ENCODE results near the gene NBR1.
"Not testable (repeated sequence)": the region's sequence is repeated elsewhere in the genome, so short reads cannot be mapped to it uniquely, and the experiment has no call there.

The NBR1 gene

DNA sequence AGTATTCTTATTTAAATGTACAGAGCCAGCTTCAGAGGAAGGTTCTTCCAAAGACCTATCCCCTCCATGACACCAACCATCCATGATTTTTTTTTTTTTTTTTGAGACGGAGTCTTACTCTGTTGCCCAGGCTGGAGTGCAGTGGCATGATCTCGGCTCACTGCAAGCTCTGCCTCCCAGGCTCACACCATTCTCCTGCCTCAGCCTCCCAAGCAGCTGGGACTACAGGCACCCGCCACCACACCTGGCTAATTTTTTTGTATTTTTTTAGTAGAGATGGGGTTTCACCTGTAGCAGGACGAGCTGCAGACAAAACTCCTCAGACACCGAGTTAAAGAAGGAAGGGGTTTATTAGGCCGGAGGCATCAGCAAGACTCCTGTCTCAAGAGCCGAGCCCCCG, 11.1 kb upstream of the NBR1 start:
- not testable (repeated sequence) for DNase-seq

- DNase-seq = not testable (repeated sequence)
These were observed 5.0 kb upstream of the NBR1 start for GRCh38 chr17:43165971-43166370.

GRCh38 chr17:43169561-43170139, 1.4 kb upstream of the NBR1 start:
- DNase-seq = peak; percentile 42

DNA sequence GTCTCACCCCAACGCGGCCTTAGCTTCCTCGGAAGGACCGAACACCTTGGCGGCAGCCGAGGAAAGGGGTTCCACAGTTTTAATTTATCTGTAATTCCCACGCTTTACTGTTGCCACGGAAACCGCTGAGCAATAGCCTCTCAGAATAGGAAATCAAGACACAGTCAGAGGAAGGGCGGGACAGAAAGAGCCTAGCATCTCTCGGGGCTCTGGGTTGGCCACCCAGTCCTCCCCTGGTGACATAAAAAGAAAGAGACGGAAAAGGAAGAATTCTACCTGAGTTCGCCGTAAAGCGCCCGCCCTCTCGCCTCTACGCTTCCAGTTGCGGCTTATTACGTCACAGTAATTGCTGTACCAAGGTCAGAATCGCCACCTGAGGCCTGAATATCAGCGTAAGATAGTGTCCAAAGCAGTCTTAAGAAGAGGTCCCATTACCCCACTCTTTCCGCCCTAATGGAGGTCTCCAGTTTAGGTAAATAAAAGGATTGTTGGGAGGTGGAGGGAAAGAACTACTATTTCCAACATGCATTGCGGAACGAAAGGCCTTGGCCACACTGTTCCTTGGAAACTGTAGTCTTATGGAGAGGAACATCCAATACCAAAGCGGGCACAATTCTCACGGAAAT, 761 bp upstream of the NBR1 start:
- peak; percentile 91 for DNase-seq

DNA sequence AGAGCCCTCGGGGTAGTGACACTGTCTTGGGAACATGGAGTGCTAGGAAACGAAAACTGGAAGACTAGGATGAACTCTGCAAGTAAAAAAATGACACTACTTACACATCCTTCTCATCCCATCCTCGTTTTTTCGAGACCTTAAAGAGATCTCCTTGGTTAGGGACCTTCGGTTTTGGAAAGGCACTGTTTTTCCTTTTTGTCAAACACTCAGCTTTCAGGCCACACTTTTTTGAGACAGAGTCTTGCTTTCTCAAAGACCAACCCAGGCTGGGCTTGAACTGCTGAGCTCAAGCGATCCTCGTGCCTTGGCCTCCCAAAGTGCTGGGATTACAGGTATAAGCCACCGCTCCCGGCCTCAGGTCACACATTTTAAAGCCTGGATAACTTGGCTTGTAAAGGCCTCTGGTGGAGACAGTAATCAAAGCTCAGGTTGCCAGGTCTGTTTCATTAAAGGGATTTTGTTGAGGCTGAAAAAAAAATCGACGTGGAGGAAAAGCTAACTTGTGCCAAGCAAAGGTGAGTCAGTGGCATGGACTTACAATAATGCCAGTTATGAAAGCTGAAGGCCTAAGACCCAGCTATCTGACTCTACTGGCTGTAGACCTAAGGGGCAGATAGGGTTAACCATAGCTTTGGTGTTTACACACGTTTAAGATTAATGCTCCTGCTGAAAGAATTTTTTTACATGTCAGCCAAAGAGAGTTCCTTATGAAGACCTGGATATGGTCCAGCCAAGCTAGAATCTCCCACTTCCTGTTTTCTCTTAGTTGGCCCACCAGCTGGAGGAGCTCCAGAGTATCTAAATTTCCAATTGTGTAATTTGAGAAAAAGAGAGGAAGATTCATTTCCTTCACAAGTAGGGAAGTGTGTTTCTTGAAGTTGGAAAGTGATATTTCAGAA, 823 bp downstream of the NBR1 start:
- DNase-seq = peak; percentile 49

GRCh38 chr17:43175213-43176118, 4.5 kb downstream of the NBR1 start:
- no peak for DNase-seq

DNA sequence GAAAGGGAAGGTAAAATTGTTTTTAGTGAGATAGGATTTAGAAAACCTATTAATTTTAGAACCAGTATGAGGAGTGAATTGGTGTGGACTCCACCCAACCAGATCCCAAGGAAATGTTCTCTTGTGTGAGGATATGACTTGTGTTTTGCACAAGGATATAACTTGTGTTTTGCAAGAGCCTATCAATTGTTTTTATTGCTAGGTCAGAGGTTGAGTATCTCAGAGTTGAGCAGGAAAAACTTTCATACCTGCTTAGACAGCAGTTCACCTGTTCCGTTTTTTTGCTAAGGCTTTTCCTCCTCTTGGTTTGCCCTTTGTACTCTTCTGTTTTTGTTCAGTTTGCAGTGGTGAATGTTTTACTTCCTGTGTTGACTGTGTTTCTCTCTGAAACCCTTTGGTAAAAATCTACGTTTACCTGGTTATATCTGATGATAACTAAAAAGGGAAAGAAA, 5.1 kb downstream of the NBR1 start:
- DNase-seq = no peak

DNA sequence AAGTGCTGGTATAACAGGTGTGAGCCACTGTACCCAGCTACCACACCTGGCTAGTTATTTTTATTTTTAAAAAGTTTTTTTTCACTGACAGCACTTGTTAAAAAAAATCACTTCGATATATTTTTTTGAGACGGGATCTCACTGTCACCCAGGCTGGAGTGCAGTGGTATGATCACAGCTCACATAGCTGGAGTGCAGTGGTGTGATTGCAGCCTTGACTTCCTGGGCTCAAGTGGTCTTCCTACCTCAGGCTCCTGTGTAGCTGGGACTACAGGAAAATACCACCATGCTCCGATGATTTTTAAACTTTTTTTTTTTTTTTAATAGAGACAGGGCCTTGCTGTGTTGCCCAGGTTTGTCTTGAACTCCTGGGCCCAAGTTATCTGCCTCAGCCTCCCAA, 12.9 kb downstream of the NBR1 start:
- no peak for DNase-seq

GRCh38 chr17:43186656-43187055, 15.6 kb downstream of the NBR1 start:
- DNase-seq = not testable (repeated sequence)

GRCh38 chr17:43193251-43193650, 22.2 kb downstream of the NBR1 start:
- DNase-seq = no peak

DNA sequence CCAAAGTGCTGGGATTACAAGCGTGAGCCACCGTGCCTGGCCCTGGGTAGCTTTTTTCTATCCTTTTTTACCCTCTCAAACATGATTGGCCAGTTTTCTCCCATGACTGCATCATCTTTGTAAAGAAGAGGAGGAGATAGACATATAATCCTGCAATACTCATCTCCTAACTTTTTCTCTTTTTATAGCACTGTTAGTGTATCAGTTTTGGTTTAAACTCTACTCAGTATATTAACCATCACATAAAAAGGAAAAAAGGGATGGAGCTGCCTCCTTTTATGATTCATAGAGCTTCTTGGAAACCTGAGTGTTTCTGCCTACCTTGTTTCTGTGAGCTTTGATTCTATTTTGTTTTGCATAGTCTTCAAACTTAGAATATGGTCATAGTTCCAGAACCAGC, 28.6 kb downstream of the NBR1 start:
- DNase-seq = no peak

DNA sequence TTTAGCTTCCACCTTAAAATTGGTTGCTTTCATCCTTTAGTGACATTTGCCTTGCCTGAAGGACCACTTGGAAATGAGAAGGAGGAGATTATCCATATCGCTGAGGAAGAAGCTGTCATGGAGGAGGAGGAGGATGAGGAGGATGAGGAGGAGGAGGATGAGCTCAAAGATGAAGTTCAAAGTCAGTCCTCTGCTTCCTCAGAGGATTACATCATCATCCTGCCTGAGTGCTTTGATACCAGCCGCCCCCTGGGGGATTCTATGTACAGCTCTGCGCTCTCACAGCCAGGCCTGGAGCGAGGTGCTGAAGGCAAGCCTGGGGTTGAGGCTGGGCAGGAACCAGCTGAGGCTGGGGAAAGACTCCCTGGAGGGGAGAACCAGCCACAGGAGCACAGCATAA, 29.1 kb downstream of the NBR1 start:
- no peak for DNase-seq

GRCh38 chr17:43203013-43203412, 32.0 kb downstream of the NBR1 start:
- DNase-seq = not testable (repeated sequence)

GRCh38 chr17:43210576-43210975, 39.6 kb downstream of the NBR1 start:
- no peak for DNase-seq

GRCh38 chr17:43211123-43211479, 40.1 kb downstream of the NBR1 start:
- no peak for DNase-seq

DNA sequence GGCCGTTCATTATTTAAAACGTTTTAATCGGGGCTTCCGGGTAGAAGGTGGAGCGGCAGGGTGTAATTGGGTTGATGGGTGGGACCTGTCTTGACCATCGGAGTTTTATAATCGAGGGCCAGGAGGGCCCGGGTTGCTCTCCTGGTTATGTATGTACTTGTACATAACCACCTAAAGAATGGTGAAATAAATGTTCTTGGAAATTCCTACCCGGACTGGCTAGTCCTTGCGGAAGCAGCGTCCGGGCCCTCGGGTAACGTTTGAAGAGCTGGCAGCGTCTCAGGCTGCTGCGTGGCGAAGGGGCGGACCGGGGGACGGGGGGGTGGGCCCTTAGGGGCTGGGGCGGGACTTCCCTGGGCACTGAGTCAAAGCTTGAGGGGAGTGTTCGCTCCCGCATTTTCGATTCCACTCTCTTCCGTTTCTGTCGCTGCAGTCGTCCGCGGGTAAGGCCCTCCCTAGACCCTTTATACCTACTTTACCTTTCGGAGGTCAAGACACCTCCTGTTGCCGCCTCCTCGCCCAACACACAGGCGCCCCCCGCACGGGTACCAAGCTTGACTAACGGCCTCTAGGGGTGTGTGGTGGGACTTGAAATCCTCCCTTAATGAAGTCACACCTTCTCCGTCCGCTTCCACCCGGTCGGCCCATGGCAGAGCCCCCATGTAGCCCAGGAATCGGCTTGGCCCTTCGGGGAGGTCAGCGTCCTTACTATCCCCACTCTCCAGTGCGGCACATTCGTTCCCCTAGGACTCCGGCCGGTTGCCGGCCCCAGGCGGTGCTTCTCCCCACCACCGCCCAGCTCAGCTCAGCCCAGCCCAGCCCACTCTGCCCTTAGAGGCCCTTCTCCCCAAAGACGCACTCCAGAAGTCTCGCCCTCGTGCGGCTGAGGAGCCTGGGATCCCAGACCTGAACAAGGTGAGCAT, 40.7 kb downstream of the NBR1 start, which contains the start of gene TMEM106A:
TSS of gene TMEM106A (plus strand) at position 396 of the 923 bp plus-strand sequence. CDS start 1,167 bp downstream, outside the sequence.
- DNase-seq = peak; percentile 91

DNA sequence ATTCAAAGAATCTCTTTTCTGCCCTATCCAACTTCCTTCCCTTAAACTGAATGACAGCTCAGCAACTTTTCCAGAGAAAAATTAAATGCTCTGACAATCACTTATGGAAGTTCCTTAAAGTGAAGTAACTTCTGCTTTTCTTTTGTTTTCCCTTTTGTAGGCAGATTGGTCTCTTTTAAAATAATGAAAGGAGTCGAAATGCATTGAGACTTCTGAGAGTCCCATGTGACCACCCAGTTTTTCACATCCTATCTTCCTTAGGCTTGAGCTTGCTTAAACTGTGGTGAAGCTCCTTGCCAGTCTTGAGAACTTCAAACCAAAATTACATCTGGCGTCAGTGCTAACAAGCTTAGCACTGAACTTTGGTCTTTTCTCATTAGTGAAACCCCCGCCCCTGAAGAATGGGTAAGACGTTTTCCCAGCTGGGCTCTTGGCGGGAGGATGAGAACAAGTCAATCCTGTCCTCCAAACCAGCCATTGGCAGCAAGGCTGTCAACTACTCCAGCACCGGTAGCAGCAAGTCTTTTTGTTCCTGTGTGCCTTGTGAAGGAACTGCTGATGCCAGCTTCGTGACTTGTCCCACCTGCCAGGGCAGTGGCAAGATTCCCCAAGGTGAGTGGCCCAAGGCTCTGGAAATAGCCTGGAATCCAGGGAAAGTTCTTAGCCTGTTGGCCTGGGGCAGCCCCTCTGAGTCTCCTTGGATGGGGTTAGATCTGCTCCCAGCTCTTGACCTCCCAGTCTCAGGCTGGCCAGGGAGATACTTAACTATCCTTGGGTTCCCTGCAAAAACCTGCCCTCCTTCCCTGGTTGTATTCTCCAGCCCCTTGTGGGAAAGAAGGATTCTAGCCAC, 41.9 kb downstream of the NBR1 start:
- DNase-seq = no peak

DNA sequence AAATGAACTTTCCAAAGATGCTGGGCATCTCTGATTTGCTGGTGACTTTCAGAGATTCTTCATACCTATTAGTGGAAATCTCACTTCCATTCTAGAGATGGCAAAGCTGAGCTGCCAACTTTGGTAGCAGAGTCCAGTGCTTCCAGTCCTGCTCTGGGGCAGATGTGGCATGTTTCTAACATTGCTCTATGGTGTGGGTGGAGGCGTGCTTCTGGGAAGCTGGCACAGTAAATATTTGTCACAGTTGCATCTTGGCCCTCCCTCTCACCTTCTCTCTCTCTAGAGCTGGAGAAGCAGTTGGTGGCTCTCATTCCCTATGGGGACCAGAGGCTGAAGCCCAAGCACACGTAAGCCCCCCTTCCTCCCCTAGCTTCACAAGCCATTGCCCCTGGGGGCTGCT, 42.5 kb downstream of the NBR1 start:
- no peak for DNase-seq

DNA sequence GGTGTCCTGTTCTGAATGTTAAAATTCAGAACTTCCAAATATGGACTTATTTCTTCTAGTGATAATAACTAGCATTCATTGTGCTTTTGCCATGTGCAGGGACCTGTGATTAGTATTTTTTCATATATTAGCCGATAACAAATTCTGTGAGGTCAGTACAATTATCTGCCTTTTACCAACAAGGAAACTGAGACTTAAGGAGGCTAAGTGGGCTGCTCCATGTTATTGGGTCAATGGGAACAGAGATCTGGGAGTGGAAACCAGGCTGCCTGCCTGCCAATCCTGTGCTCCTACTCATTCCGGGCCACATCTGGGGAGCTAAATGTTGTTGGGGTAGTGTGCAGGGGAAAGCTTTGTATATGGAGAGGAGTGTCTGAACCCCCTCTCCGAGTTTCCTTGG, 44.3 kb downstream of the NBR1 start:
- DNase-seq = no peak

DNA sequence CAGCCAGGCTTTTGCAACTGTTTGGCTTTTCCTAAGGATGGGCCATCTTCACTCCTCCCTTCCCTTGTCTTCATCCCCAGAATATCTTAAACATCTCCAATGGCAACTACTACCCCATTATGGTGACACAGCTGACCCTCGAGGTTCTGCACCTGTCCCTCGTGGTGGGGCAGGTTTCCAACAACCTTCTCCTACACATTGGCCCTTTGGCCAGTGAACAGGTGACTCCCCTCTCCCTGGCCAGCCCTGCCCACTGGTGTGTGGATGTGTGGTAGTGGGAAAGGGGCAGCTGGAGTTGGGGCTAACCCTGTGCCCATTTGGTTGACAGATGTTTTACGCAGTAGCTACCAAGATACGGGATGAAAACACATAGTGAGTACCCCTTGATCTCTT, 45.4 kb downstream of the NBR1 start:
- DNase-seq = no peak

Data from left hindlimb (tissue), 1 donor.